ENCODE data around the gene PLXNA4.

- TF ChIP-seq POLR2A (IDR thresholded peaks at IDR 0.05; ENCODE audit: extremely low read depth, insufficient read length) = no peak
- TF ChIP-seq CTCF (IDR thresholded peaks at IDR 0.05; ENCODE audit: low read depth, low read length) = no peak
- no peak for TF ChIP-seq MAX (IDR thresholded peaks at IDR 0.05; ENCODE audit: low read depth, low read length)
- TF ChIP-seq MYC (IDR thresholded peaks at IDR 0.05; ENCODE audit: low read depth, low read length) = no peak
Measured at GRCh38 chr7:132328047-132328620, 248.1 kb downstream of the PLXNA4 start.
